ENCODE measurements around the gene KRTAP10-7.
"Not testable (repeated sequence)": the region's sequence is repeated elsewhere in the genome, so short reads cannot be mapped to it uniquely, and the experiment has no call there.

The KRTAP10-7 gene

GRCh38 chr21:44590897-44591800, 9.2 kb upstream of the KRTAP10-7 start:
- DNase-seq: not testable (repeated sequence)

GRCh38 chr21:44591801-44592130, 8.6 kb upstream of the KRTAP10-7 start:
- not testable (repeated sequence) for DNase-seq

GRCh38 chr21:44592446-44593311, 7.7 kb upstream of the KRTAP10-7 start, which contains the start of gene KRTAP10-6:
KRTAP10-6 (minus strand) TSS chr21:44592505; CDS start chr21:44592484, 21 bp downstream.
- DNase-seq: no peak

GRCh38 chr21:44593598-44594405, 6.6 kb upstream of the KRTAP10-7 start:
- no peak for DNase-seq

- no peak for DNase-seq
Measured at GRCh38 chr21:44594406-44594916, 5.9 kb upstream of the KRTAP10-7 start.

GRCh38 chr21:44595524-44595923, 4.9 kb upstream of the KRTAP10-7 start:
- DNase-seq: no peak

- DNase-seq: no peak
Measured at GRCh38 chr21:44596068-44596725, 4.2 kb upstream of the KRTAP10-7 start.

- no peak for DNase-seq
Measured at GRCh38 chr21:44598061-44598460, 2.3 kb upstream of the KRTAP10-7 start.

- no peak for DNase-seq
Measured at GRCh38 chr21:44599264-44600029, 950 bp upstream of the KRTAP10-7 start.

- not testable (repeated sequence) for DNase-seq
Measured at GRCh38 chr21:44601091-44601490, 694 bp downstream of the KRTAP10-7 start.

- no peak for DNase-seq
Measured at GRCh38 chr21:44601596-44602462, 1.4 kb downstream of the KRTAP10-7 start.

- no peak for DNase-seq
Measured at GRCh38 chr21:44602463-44602850, 2.1 kb downstream of the KRTAP10-7 start.

GRCh38 chr21:44603109-44603875, 2.9 kb downstream of the KRTAP10-7 start:
- no peak for DNase-seq

- no peak for DNase-seq
Measured at GRCh38 chr21:44603911-44604310, 3.5 kb downstream of the KRTAP10-7 start.

GRCh38 chr21:44606495-44606894, 6.1 kb downstream of the KRTAP10-7 start:
- no peak for DNase-seq

GRCh38 chr21:44609193-44609592, 8.8 kb downstream of the KRTAP10-7 start:
- DNase-seq: no peak

- not testable (repeated sequence) for DNase-seq
Measured at GRCh38 chr21:44610157-44610843, 9.9 kb downstream of the KRTAP10-7 start.

GRCh38 chr21:44611551-44611950, 11.2 kb downstream of the KRTAP10-7 start:
- no peak for DNase-seq

GRCh38 chr21:44612029-44612486, 11.7 kb downstream of the KRTAP10-7 start, which contains the start of gene KRTAP10-8:
KRTAP10-8 (plus strand) TSS chr21:44612079; CDS start chr21:44612101, 22 bp downstream.
- DNase-seq: no peak

All from KG1 (cell line).